Measurements from ENCODE around the gene DGKB. TPM values are rescaled to one million over a fixed set of nuclear protein-coding genes. Genes with fewer than 3 reads are reported as not detected.

The DGKB gene
- total RNA-seq, 2 donors from 2014 or later: 0.44 to 0.63 TPM

- Histone ChIP-seq H3K9me3 (no peaks in the 10 kb centered on the region), H3K4me3 (no peak overlapping the region), H3K36me3 (no peaks in the 10 kb centered on the region), H3K4me1 (no peaks in the 10 kb centered on the region), H3K27ac (no peak overlapping the region), H3K27me3 (no peaks in the 10 kb centered on the region)
- no peak for TF ChIP-seq CTCF (IDR thresholded peaks at IDR 0.05)
- no peak for DNase-seq (ENCODE audit: low spot score)
Observed at GRCh38 chr7:14821757-14822480, 80.6 kb downstream of the DGKB start.

GRCh38 chr7:14818871-14819270 lies 83.7 kb downstream of the DGKB start:
- no peaks in the 10 kb centered on the region for H3K36me3 ChIP-seq
- no peak for DNase-seq (ENCODE audit: low spot score)
- no peaks in the 10 kb centered on the region for H3K27me3 ChIP-seq
- H3K4me1 ChIP-seq: no peaks in the 10 kb centered on the region
- no peak for TF ChIP-seq CTCF (IDR thresholded peaks at IDR 0.05)
- no peak overlapping the region for H3K27ac ChIP-seq
- H3K4me3 ChIP-seq: no peak overlapping the region
- no peaks in the 10 kb centered on the region for H3K9me3 ChIP-seq

- no peak for TF ChIP-seq CTCF (IDR thresholded peaks at IDR 0.05)
Observed at GRCh38 chr7:14817829-14818614, 84.5 kb downstream of the DGKB start.

GRCh38 chr7:14807507-14807906 lies 95.0 kb downstream of the DGKB start:
- Histone ChIP-seq H3K4me1 (no peaks in the 10 kb centered on the region), H3K27me3 (no peaks in the 10 kb centered on the region), H3K36me3 (no peaks in the 10 kb centered on the region), H3K27ac (no peak overlapping the region), H3K9me3 (no peaks in the 10 kb centered on the region), H3K4me3 (no peak overlapping the region)
- TF ChIP-seq CTCF (IDR thresholded peaks at IDR 0.05): no peak
- DNase-seq (ENCODE audit: low spot score): no peak

More at GRCh38 chr7:14817829-14818614, 84.5 kb downstream of the DGKB start:
- Histone ChIP-seq H3K27me3 (no peaks in the 10 kb centered on the region), H3K36me3 (no peaks in the 10 kb centered on the region), H3K4me1 (no peaks in the 10 kb centered on the region), H3K27ac (no peak overlapping the region), H3K4me3 (no peak overlapping the region), H3K9me3 (no peaks in the 10 kb centered on the region)
- DNase-seq (ENCODE audit: low spot score): no peak

GRCh38 chr7:14806891-14807290 lies 95.7 kb downstream of the DGKB start:
- no peaks in the 10 kb centered on the region for H3K27me3 ChIP-seq
- no peak overlapping the region for H3K27ac ChIP-seq
- no peaks in the 10 kb centered on the region for H3K4me1 ChIP-seq
- no peak for DNase-seq (ENCODE audit: low spot score)
- H3K9me3 ChIP-seq: no peaks in the 10 kb centered on the region
- no peak for TF ChIP-seq CTCF (IDR thresholded peaks at IDR 0.05)
- H3K36me3 ChIP-seq: no peaks in the 10 kb centered on the region
- no peak overlapping the region for H3K4me3 ChIP-seq
